OCI-LY7 (cell line): ENCODE results near the gene L3MBTL3. TPM values are rescaled to one million over a fixed set of nuclear protein-coding genes. Genes with fewer than 3 reads are reported as not detected.

Experiments used
- BruUV-seq: library from RNA; stranded (reverse); fragments of 400-500 nt; replicated peaks from 2 replicates; lab custom pipeline; 2021; lab: Mats Ljungman, UMichigan
- CTCF ChIA-PET: fragments of 300-600 bp; sonication (Branson Sonifier 250); formaldehyde crosslinking; loops from one replicate; lab custom pipeline; 2022; ENCODE audit warnings: antibody characterized with exemption; ENCODE audit not compliant: unreplicated experiment; lab: Charles Lee
- POLR2A ChIA-PET: fragments of 300-600 bp; sonication (Branson Sonifier 250); formaldehyde crosslinking; loops from one replicate; lab custom pipeline; 2022; ENCODE audit warnings: antibody characterized with exemption; lab: Charles Lee
- DNase-seq: peaks from one replicate; pipeline ENCODE4 v3.0.0-alpha.2; 2015; ENCODE audit warnings: low spot score
- H2AFZ ChIP-seq: fragments of 200-600 bp; sonication (generic), shearing (Covaris generic); 2 replicates; pipeline ENCODE4 v1.6.1; 2014; ENCODE audit warnings: mild to moderate bottlenecking, antibody characterized with exemption, low read length, moderate library complexity
- H3K27ac ChIP-seq: fragments of 200-600 bp; sonication (generic); 2 replicates; pipeline ENCODE4 v1.5.1; 2014; ENCODE audit warnings: mixed run types, low read depth, mild to moderate bottlenecking, moderate library complexity, low read length, inconsistent platforms; ENCODE audit not compliant: poor library complexity, severe bottlenecking
- H3K36me3 ChIP-seq: fragments of 200-600 bp; sonication (generic); 2 replicates; pipeline ENCODE4 v1.6.1; 2014; ENCODE audit warnings: mild to moderate bottlenecking, antibody characterized with exemption, low read length, moderate library complexity, mixed read lengths; ENCODE audit not compliant: insufficient read depth
- H3K4me1 ChIP-seq: fragments of 200-600 bp; sonication (generic); 2 replicates; pipeline ENCODE4 v1.5.1; 2014; ENCODE audit warnings: mild to moderate bottlenecking, low read length; ENCODE audit not compliant: insufficient read depth, poor library complexity, severe bottlenecking
- H3K4me2 ChIP-seq: fragments of 200-600 bp; sonication (generic); 2 replicates; pipeline ENCODE4 v1.6.1; 2014; ENCODE audit warnings: mild to moderate bottlenecking, low read length
- H3K4me3 ChIP-seq: fragments of 200-600 bp; sonication (generic); 2 replicates; pipeline ENCODE4 v1.5.1; 2014; ENCODE audit warnings: mild to moderate bottlenecking, low read depth, low read length; ENCODE audit not compliant: poor library complexity, severe bottlenecking
- H3K79me2 ChIP-seq: fragments of 200-600 bp; sonication (generic); 2 replicates; pipeline ENCODE4 v1.6.1; 2016; ENCODE audit warnings: low read depth, mild to moderate bottlenecking, low read length, moderate library complexity, mixed read lengths; ENCODE audit not compliant: insufficient read depth
- H3K9me2 ChIP-seq: fragments of 200-600 bp; sonication (generic); 2 replicates; pipeline ENCODE4 v1.6.1; 2016; ENCODE audit warnings: mild to moderate bottlenecking, low read length, mixed read lengths; ENCODE audit not compliant: insufficient read depth
- H3K9me3 ChIP-seq: fragments of 200-600 bp; sonication (generic); 2 replicates; pipeline ENCODE4 v1.6.1; 2014; ENCODE audit warnings: mild to moderate bottlenecking, mixed run types, low read length, mixed read lengths
- H4K20me1 ChIP-seq: fragments of 200-600 bp; sonication (generic); 2 replicates; pipeline ENCODE4 v1.6.1; 2014; ENCODE audit warnings: mild to moderate bottlenecking, antibody characterized with exemption, low read length, moderate library complexity, mixed read lengths; ENCODE audit not compliant: insufficient read depth
- CTCF ChIP-seq: fragments of 200-600 bp; sonication (generic); conservative IDR thresholded peaks from 2 replicates; pipeline ENCODE4 v1.5.1; 2014; ENCODE audit warnings: mild to moderate bottlenecking, antibody characterized with exemption, low read length, moderate library complexity, mixed read lengths
- EZH2phosphoT487 ChIP-seq: fragments of 200-600 bp; sonication (generic); IDR thresholded peaks from 2 replicates; pipeline ENCODE4 v1.6.1; 2018; ENCODE audit warnings: low read depth, borderline replicate concordance, mild to moderate bottlenecking, mixed run types, antibody characterized with exemption, low read length, moderate library complexity, mixed read lengths
- intact Hi-C: fragments of 100-400 bp; cut with micrococcal nuclease; formaldehyde crosslinking; loops from one replicate; pipeline ENCODE4 v1.10.0; 2022; ENCODE audit not compliant: unreplicated experiment
- total RNA-seq, 2 experiments: library from RNA; depleted of rRNA in 1 of 2; stranded (reverse); fragments of >200 nt in 1 of 2; shearing (Covaris generic) in 1 of 2; gene quantifications; 2 replicates each; pipeline ENCODE4 v1.2.3, GENCODE V29; 2014 to 2022

The L3MBTL3 gene
- total RNA-seq, 2 experiments from 2014 or later: 7.9 to 11.0 TPM

GRCh38 chr6:130132286-130132701, 113.9 kb downstream of the L3MBTL3 start:
- CTCF ChIA-PET: no interaction called here
- Histone ChIP-seq H3K36me3 (no peaks in the 10 kb centered on the region), H4K20me1 (no peaks in the 10 kb centered on the region), H3K9me3 (no peaks in the 10 kb centered on the region), H2AFZ (no peak overlapping the region), H3K27ac (no peak overlapping the region), H3K9me2 (no peaks in the 10 kb centered on the region), H3K79me2 (no peaks in the 10 kb centered on the region), H3K4me3 (no peak overlapping the region), H3K4me2 (peak overlapping the region; percentile 14; the same call in 1 of the 2 replicates), H3K4me1 (no peaks in the 10 kb centered on the region)
- intact Hi-C loops: no loop called here
- no peak for TF ChIP-seq EZH2phosphoT487
- no peak for TF ChIP-seq CTCF
- BruUV-seq: no TSS peak
- DNase-seq: no peak
- POLR2A ChIA-PET: no interaction called here

- H3K79me2 ChIP-seq: no peaks in the 10 kb centered on the region
- no peak overlapping the region for H3K4me3 ChIP-seq
- intact Hi-C loops: no loop called here
- DNase-seq: no peak
- H3K27ac ChIP-seq: no peak overlapping the region
- no peak for TF ChIP-seq EZH2phosphoT487
- no peak overlapping the region for H2AFZ ChIP-seq
- ChIA-PET POLR2A (interaction anchor here (0.7 kb wide), 2 partner anchors 109 to 1965 kb away, joined by 5 to 7 read pairs; no protein-coding TSS in a partner anchor), CTCF (no interaction called here)
- H4K20me1 ChIP-seq: no peaks in the 10 kb centered on the region
- H3K4me2 ChIP-seq: no peak overlapping the region
- no peaks in the 10 kb centered on the region for H3K4me1 ChIP-seq
- H3K36me3 ChIP-seq: no peaks in the 10 kb centered on the region
- no TSS peak for BruUV-seq
- H3K9me2 ChIP-seq: no peaks in the 10 kb centered on the region
- no peaks in the 10 kb centered on the region for H3K9me3 ChIP-seq
Measured at GRCh38 chr6:130134582-130134981, 116.2 kb downstream of the L3MBTL3 start.

- H3K36me3 ChIP-seq: no peaks in the 10 kb centered on the region
- no peaks in the 10 kb centered on the region for H3K79me2 ChIP-seq
- no peaks in the 10 kb centered on the region for H3K4me1 ChIP-seq
- intact Hi-C loops: no loop called here
- no peaks in the 10 kb centered on the region for H4K20me1 ChIP-seq
- no peaks in the 10 kb centered on the region for H3K9me3 ChIP-seq
- DNase-seq: no peak
- no peak overlapping the region for H3K4me2 ChIP-seq
- ChIA-PET POLR2A (no interaction called here), CTCF (no interaction called here)
- TF ChIP-seq EZH2phosphoT487: no peak
- TF ChIP-seq CTCF: no peak
- BruUV-seq: no TSS peak
- no peaks in the 10 kb centered on the region for H3K9me2 ChIP-seq
- H3K27ac ChIP-seq: no peak overlapping the region
- H3K4me3 ChIP-seq: no peak overlapping the region
- no peak overlapping the region for H2AFZ ChIP-seq
Measured at GRCh38 chr6:130136798-130137197, 118.4 kb downstream of the L3MBTL3 start.
